GM18499 (cell line): ENCODE results near the gene A3GALT2.

Experiments
- ATAC-seq: cut with Tn5 transposase; IDR thresholded peaks from one replicate; pipeline ENCODE4 v1.9.1; 2021; ENCODE audit warnings: moderate number of reproducible peaks; ENCODE audit not compliant: insufficient read depth, unreplicated experiment

The A3GALT2 gene

DNA sequence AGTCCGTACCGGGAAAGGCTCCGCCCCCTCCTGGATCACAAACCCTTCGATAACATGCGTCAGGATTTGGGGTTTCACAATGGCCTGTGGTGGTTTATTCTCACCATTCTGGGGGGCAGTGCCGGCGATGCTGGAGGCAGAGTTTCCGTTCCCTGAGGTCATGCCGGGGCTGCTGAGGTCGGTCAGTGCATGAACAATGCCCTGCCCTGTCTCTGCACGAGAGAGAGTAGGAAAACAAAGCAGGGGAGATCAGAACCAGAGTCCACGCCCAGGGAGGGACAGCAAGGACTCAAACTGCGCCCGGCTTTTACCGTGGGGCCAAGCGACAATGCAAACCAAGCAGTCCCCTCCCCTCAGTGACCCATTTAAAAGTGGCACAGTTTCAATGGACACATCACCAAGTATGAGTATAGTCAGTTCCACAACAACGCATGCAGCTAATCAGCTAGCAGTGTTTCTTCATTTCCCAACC is 13.2 kb upstream of the A3GALT2 start:
- ATAC-seq: no peak

DNA sequence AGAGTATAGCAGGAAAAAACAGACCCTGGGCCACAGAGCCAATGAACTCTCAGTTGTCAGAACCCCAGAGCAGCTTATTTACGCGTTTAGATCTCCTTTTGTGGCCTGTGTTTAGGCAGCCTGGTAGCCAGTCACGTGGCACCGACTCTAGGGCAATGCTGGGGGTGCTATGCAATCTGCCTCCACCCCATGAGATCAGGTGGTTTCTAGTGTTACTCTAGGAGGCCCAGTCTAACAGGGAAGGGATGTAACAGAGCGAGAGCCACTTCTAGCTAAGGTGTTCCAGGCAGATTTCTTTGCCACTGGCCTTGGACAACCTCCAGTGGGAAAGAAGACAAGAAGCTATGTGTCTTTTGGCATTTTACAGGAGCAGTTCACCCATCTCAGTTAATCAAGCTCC is 12.0 kb upstream of the A3GALT2 start:
- no peak for ATAC-seq

DNA sequence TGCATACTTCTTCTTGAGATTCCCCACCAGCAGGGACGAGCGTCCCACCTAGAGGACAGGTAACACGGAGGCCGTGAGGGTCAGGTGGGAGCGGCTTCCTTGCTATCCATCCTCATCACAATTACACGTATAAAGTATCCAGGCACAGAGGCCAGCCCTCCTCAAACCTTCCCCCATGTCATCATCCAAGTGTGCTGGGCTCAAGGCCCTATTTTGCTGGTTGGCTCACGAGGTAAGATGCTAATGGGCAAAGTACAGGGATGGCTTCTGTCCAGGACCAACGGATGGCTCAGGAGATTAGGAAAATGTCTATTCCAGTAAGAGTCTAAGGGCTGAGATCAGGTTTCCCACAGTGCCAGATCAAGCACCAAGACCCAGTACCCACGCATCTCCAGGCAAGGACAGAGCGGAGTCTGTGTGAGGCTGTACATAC is 11.5 kb upstream of the A3GALT2 start:
- ATAC-seq: no peak

DNA sequence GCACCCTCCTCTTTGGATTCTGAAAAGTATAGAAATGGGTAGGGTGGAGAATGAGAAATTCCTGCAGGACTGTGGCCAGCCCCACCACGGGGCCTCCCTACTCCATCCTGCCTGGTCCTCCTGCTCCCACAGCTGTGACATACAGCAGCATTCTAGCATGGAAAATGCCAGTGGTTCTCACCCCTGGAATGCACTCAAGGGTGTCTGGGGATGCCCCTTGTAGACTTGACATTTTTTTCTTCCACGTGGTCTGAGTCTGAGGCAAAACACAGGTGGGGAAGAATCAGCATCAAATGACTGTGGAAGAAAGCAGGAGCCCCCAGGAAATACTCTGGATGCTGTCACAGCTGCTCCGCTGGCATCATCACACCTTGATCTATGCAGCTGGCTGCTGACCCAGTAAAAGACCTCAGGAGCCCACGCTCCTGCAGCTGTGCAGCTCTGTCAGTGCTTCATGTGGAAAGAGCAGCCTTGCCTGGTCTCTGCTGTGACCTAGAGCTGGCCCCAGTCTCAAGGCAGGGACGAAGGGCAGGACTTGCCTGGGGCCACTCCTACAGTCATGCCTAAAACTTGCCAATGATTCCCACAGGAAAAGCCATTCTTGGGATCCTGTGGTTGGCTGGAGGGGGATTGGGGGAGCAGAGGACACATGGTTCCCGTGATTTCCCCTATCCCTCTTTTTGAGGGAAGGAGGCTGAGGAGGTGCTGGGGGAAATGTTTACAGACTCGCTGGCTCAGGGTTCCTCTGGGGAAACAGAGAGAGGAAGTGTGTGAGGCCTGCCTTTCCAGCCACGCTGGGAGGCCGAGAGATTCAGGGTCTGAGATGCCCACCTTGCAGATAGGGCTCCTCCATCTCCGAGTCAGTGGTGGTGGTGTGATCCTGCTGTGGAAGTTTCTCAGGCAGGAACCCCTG is 10.8 kb upstream of the A3GALT2 start:
- no peak for ATAC-seq

DNA sequence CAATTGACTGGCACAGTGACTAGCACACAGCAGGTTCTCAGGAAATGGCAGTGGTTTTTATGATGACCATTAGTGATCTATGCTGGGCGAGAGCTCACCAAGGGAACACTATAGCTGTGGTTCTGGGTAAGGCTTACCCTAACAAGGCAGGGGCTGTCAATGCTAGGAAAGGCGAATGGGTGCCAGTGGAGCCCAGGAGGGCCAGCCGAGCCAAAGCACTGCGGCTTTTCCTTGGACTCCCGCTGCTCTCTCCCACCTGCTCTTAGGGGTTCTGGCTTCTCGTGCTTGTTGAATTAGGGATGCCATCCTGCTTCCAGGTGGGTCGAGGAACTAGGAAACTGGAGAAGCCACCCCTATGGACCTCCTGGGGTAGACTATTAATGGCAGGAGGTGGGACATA is 10.0 kb upstream of the A3GALT2 start:
- ATAC-seq: no peak

DNA sequence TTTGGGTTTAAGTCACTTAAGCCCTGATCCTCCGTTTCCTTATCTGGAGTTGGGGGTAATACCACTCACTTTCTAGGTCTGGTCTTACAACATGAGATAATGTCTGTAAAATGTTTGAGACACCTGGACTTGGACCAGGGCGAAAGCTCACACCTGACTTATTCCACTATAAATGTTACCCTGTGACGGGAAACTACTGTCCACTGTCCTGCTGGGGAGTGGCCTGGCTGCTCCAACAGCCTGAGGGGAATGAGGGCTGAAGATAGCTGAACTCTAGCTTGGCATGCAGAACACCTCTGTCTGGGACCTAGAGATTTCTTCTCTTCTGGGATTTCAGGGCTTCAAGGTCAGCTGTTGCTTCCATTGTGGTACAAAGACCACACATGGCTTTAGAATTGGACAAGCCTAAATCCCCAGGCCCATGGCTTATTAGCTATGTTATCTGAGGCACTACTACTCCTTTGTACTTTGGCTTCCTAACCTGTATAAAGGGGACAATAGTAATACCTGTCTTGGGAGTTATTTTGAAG is 9.5 kb upstream of the A3GALT2 start:
- ATAC-seq: no peak

DNA sequence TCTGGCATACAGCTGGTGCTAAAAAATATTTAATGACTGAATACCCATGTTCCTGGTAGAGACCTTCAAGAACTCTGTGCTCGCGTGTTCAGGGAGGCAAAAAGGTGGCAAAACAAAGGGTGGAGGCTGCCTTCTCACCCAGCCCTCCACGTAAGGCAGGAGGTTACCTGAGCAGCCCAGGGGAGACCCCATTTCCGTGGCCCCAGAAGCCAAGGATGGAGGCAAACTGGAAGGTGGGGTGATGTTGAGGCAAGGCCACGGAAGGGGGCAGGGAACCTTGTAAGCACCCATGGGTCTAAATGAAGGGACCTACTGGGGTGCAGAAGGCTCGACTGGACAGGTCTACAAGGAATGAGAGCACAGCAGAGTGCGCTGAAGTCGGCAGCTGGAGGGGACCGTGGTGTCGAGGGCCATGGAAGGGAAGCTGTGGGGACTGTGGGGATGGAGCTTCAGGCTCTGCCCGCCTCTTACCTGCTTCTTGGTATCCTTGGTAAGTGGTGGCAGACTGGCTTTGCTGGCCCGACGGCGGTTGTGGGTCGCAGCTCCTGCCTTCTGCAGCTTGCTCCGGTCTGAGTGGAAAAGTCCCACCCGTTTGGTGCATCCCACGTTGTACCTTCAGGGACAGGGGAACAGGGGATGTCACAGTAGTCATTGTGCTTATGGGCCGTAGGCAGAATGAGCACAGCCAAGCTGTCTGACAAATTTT is 8.9 kb upstream of the A3GALT2 start:
- ATAC-seq: no peak

DNA sequence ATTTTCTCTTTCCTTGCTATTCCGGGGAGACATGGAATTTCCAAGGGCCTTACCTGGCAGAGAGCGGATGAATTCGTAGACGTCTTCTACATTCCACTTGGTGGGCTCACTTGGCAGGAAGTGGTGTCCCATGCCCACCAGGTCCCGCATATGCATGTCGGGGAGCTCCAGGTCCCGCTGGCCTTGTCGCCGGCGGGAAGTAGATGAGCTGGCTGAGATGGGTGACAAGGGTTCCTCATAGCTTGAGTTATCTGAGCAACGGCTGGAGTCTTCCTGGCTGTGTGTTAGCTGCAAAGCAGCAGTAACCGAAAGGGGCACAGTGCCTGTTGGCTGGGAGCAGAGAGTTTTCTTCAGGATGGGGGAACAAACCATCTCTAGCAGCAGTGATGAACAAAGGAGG is 7.9 kb upstream of the A3GALT2 start:
- no peak for ATAC-seq

DNA sequence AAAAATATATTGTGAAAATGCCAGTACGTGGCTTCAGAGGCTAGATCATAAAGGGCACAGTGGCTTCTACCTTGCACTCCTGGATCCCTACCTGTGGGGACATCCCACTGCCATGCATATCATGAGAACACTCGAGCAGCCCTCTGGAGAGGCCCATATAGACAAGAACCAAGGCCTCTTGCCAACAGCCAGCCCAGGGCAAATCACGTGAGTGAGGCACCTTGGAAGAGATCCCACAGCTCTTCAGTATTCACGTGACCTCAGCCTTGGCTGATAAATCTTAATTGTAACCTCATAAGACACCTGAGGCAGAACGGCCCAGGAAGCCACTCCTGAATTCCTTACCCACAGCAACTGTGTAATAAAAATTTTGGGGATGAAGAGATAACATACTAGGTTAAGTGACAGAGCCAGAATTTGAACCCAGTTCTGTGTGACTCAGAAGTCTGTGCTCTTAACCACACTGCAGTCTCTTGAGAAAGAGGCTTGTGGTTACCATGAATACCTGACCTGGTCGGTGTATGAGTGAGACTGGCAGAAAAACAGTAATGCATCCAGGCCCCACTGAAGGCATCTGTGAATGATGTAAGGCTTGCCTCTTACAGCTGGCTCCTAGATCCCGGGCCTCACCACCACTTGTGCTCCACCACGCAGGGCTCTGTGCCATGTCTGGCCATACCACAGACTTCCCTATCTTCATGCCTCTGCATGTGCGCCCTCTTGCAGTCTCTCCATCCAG is 6.9 kb upstream of the A3GALT2 start:
- ATAC-seq: no peak

DNA sequence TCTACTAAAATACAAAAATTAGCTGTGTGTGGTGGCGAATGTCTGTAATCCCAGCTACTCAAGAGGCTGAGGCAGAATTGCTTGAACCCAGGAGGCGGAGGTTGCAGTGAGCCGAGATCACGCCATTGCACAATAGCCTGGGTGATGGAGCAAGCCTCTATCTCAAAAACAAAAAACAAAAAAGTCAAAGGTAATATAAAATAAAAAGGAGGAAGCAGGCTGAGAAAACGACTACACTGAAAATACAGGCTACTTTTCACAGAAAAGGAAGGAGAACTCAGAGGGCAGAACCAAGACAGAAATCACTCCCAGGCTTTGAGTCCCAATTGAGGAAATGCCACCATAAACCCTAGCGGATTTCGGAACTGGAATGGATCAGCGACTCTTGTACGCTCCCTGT is 5.9 kb upstream of the A3GALT2 start:
- ATAC-seq: no peak

DNA sequence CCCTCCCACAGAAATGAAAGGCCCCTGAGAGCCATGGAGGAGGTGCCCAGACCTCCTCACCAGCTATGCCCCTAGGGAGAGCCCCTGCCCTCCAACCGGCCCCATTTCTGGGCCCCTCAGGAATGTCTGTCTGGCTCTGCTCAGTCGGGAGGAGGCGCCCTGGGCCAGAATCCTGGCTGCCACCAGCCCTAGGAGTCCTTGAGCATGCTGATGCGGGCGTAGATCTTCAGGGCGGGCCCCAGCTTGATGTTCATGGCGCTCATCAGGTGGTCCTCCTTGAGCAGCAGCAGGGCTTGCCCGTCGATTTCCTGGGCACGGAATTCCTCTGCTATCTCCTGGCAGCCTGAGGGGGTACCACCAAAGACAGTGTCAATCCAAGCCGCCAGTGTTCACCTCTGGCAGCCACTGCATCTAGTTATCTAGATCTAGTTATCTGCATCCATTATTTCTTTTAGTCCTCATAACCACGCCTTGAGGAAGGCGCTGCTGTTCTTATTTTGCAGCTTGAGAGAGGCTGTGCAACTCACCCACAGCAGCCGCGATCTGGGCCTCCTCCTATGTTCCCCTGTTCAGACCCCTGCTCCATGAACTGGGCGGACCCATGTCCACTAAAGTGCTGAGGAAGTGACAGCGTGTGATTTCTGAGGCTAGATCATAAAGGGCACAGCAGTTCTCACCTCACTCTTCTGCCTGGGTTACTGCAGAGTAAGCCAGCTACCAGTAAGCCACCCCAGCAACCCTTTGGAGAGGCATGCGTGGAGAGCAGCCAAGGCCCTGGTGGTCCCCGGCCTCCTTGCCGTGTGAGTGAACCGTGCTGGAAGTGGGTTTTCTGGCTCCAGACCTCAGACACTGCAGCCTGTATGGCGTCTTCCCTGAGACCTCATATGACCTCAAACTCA is 4.0 kb upstream of the A3GALT2 start:
- ATAC-seq: no peak

DNA sequence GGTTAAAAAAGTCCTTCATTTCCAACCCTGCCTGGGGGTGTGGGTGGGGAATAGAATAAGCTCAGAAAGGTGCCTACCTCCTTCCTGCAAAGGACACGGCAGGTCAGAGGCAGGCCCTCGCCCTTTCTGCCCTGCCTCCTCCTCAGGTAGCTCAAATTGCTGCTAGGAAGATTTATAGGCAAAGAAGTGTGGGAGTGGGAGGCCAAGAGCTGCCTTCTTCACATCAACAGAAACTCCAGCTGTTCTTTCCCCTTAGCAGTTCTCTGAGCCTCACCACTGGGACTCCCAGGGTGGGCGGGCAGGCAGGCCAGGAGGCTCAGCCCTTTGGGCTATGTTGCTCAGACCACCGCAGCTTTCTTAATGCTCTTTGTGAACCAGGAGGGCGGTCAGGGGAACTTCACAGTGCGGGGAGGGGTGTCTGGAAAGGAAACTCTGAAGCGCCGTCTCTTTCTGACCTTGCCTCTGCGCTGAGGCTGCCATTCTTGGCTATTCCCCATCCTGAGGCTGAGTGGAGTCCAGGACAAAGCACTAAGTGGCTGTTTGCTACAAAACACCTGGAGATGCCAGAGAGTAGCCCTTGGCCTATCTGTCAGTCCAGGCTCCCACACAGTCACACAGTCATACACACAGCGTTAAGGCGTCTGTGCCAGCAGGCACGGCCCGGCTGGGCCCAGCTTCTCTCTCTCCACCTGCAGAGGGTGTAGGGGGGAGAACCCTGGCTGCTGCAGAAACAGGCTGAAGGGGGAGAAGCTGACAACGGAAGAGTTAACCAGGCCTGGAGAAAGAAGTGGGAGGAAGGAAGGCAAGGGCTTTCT is 3.0 kb upstream of the A3GALT2 start:
- no peak for ATAC-seq

DNA sequence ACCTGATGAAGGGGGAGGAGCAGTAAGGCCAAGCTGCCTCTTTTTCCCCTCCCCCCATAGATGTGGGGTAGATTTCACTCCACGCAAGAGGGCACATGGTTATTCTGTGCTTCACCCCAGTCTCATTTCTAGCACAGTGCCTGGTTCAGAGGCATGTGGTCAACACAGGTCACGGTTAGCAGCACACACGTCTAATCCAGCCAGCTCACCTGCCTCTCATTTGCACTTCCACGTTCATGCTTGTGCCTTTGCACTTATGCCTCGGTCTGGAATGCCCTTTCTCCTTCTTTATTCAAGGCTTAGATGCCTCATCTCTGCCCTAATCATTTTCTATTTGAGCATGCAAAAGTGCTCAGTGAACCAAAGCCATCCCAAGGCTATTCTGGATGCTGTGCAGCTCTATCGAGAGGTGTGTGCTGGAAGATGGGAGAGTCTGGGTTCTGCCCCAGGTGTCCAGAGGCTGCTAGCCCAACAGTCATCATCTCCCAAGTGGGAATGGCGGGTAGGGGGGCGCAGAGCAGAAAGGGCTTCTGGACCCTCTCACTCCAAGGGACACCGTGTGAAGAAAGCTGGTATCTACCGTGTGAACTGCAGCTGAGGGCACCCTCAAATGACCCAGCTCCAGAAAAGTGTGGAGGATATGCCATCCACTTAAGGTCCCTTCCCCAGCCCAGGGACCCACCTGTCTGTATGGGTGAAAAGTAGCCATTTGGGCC is 2.1 kb upstream of the A3GALT2 start:
- no peak for ATAC-seq

DNA sequence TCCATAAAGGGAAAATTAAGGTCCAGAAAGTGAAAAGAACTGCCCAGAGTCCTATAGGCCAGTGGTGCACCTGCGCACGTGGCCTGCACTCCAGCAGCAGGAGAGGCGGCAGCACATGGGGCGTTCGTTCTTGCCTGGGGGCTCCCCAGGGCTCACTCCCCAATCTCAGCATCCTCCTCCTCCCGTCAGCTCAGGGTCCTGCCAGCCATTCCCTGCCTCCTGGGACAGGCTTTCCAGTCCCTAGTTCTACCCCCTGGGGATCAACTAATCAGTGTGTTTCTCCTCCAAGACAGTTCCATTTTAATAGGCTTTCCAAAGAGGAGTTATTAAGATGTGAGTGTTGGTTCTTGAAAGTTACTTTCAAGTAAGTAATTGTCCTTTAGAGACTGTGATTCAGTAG is 1.2 kb upstream of the A3GALT2 start:
- no peak for ATAC-seq

DNA sequence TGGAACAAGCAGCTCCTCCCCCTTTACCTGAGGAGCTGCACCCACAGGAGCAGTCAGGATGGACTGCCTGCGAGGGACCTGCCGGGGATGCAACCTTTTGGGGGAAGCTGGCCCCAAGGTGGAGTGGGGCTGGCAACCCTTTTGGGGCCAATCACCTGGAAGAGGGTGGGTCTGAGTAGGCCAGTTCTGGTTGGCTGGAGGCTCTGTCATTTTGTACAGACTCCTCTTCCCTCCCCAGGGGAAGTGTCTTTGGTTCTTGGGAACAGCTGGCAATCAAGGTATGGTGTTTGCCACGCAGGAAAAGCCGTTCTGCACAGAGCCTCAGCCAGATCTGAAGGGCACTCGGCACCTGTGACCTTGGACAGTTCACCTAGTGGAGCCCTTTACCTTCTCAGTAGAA is 280 bp upstream of the A3GALT2 start:
- ATAC-seq: no peak

DNA sequence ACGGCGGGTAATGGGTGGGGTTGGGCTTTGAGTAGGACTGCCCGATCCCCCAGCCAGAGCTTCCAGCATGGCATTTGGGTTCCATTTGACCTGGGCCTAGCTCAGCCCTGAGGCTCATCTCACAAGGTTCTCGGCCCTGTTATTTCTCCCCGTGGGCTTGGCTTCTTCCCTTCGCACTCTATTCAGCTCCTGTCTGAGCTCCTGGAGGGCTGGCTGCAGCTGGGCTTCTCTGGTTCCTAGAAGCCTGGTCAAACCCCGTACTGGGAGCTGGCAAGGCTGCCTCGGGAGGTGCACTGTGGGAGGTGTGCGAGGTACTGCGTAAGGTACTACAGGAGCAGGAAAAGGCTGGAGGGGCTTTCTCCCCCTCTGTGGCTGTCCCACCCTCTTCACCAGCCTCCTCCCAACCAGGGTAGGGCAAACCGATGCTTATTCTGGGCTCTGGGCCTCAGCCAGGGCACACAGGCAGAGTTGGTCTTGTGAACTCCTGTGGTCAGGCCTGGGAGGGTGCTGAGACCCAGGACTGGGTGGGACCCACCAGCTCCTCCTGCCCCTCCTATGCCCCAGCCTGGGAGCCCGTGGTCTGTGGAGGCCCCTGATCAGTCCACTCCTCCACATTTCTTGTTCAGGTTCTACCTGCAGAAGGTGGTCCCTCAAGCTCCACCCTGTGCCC is 814 bp downstream of the A3GALT2 start:
- ATAC-seq: no peak

DNA sequence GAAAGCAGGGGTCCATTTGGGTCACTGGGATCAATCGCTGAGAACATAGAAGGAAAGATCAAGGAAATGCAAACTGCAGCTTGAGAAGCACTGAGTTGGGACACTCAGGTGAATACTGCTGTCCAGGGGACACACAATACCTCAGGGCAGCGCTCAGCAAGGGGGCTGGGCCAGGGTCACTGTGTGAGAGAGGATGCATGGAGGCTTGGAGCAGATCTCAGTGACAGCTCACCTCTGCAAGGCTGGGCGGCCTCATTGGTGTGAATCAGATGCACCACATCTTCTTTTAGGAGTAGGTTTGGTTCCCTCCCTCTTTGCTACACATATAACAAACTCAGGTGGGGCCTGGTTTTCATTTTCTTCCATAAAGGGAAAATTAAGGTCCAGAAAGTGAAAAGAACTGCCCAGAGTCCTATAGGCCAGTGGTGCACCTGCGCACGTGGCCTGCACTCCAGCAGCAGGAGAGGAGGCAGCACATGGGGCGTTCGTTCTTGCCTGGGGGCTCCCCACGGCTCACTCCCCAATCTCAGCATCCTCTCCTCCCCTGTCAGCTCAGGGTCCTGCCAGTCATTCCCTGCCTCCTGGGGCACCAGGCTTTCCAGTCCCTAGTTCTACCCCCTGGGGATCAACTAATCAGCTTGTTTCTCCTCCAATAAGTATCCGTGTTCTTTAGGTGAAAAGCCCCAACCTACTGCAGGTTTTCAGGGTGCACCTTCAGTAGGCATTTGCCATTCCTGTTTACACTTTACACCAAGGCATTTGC is 1.5 kb downstream of the A3GALT2 start:
- no peak for ATAC-seq
